Measurements from ENCODE around the gene ITPRIP. TPM values are rescaled to one million over a fixed set of nuclear protein-coding genes. Genes with fewer than 3 reads are reported as not detected.
A peak's percentile ranks its signal among the peaks of the same experiment; 100 is the strongest.

Gene ITPRIP
- 100 to 1,000 TPM; 172 to 225 (median 176) TPM for total RNA-seq
- total RNA-seq (2013): 12.5 TPM

GRCh38 chr10:104337985-104338735 is at the start of gene ITPRIP:
Gene ITPRIP, minus strand, starts transcription at chr10:104338465. Its CDS starts 22,414 bp downstream, at chr10:104316051.
- Histone ChIP-seq H3K4me1 (ENCODE audit: control insufficient read depth, insufficient read depth, low read length) (peaks cover 45% of the 10 kb centered on the region), H3K27ac (ENCODE audit: low read length) (peak within 1 kb of the TSS; percentile 95), H3K27me3 (ENCODE audit: control insufficient read depth, insufficient read depth, low read length) (no peaks in the 10 kb centered on the region), H3K4me3 (ENCODE audit: low read length) (peak within 1 kb of the TSS; percentile 61), H3K9me3 (ENCODE audit: control insufficient read depth, insufficient read depth, low read length) (no peaks in the 10 kb centered on the region), H3K36me3 (ENCODE audit: control insufficient read depth, insufficient read depth, low read length) (peaks cover 6% of the 10 kb centered on the region)
- peaks cover 50 to 58% of the 10 kb centered on the region in 2 donors for H3K4me1 Mint-ChIP-seq
- peaks cover 1% of the 10 kb centered on the region for H3K36me3 Mint-ChIP-seq
- DNase-seq (peak; percentile 77 to 85), ATAC-seq (peak; percentile 65 to 86 (median 84))
- no peaks in the 10 kb centered on the region for H3K9me3 Mint-ChIP-seq
- H3K27ac Mint-ChIP-seq: peak within 1 kb of the TSS; percentile 98 to 100
- intact Hi-C loops (cut with micrococcal nuclease): loop anchor here (1.0 to 5.0 kb wide), 4 partner anchors 9 to 216 kb away; partner anchors contain the start of genes GSTO2 and SFR1
- WGBS (ENCODE audit: insufficient coverage): under 1% methylated on average over 70 of the region's 70 CpGs
- TF ChIP-seq CTCF (IDR thresholded peaks at IDR 0.05): no peak
- H3K4me3 Mint-ChIP-seq: peak within 1 kb of the TSS; percentile 100
- peaks cover 0 to 4% of the 10 kb centered on the region in 2 donors for H3K27me3 Mint-ChIP-seq (ENCODE audit: low read depth in 2 of 2)

- H3K27ac Mint-ChIP-seq: peak overlapping the region in 1 of 2 donors; percentile 78
- Histone ChIP-seq H3K36me3 (ENCODE audit: control insufficient read depth, insufficient read depth, low read length) (no peaks in the 10 kb centered on the region), H3K4me3 (ENCODE audit: low read length) (no peak overlapping the region), H3K27me3 (ENCODE audit: control insufficient read depth, insufficient read depth, low read length) (no peaks in the 10 kb centered on the region), H3K4me1 (ENCODE audit: control insufficient read depth, insufficient read depth, low read length) (peaks cover 7% of the 10 kb centered on the region), H3K9me3 (ENCODE audit: control insufficient read depth, insufficient read depth, low read length) (no peaks in the 10 kb centered on the region), H3K27ac (ENCODE audit: low read length) (no peak overlapping the region)
- no peaks in the 10 kb centered on the region for H3K36me3 Mint-ChIP-seq
- intact Hi-C loops (cut with micrococcal nuclease): no loop called here
- H3K4me3 Mint-ChIP-seq: peak overlapping the region; percentile 71
- ATAC-seq (peak in 1 of 3 donors; percentile 31), DNase-seq (peak in 1 of 2 donors; percentile 14)
- peaks cover 17 to 50% of the 10 kb centered on the region in 2 donors for H3K27me3 Mint-ChIP-seq (ENCODE audit: low read depth in 2 of 2)
- H3K4me1 Mint-ChIP-seq: peaks cover 25 to 40% of the 10 kb centered on the region in 2 donors
- 58% methylated on average over 4 of the region's 6 CpGs for WGBS (ENCODE audit: insufficient coverage)
- no peak for TF ChIP-seq CTCF (IDR thresholded peaks at IDR 0.05)
- no peaks in the 10 kb centered on the region for H3K9me3 Mint-ChIP-seq
Observed at GRCh38 chr10:104387130-104387888, 49.0 kb upstream of the ITPRIP start.

- ATAC-seq (no peak), DNase-seq (no peak)
- H3K9me3 Mint-ChIP-seq: no peaks in the 10 kb centered on the region
- WGBS (ENCODE audit: insufficient coverage): 86% methylated on average over 3 of the region's 4 CpGs
- no peak overlapping the region for H3K27ac ChIP-seq (ENCODE audit: low read length)
- H3K4me3 ChIP-seq (ENCODE audit: low read length): no peak overlapping the region
- no peak overlapping the region for H3K27ac Mint-ChIP-seq
- no peaks in the 10 kb centered on the region for H3K27me3 ChIP-seq (ENCODE audit: control insufficient read depth, insufficient read depth, low read length)
- H3K4me3 Mint-ChIP-seq: no peak overlapping the region
- no peaks in the 10 kb centered on the region for H3K4me1 ChIP-seq (ENCODE audit: control insufficient read depth, insufficient read depth, low read length)
- no peaks in the 10 kb centered on the region for H3K36me3 ChIP-seq (ENCODE audit: control insufficient read depth, insufficient read depth, low read length)
- peaks cover 21 to 59% of the 10 kb centered on the region in 2 donors for H3K27me3 Mint-ChIP-seq (ENCODE audit: low read depth in 2 of 2)
- no peaks in the 10 kb centered on the region for H3K9me3 ChIP-seq (ENCODE audit: control insufficient read depth, insufficient read depth, low read length)
- no peaks in the 10 kb centered on the region for H3K36me3 Mint-ChIP-seq
- peaks cover 0 to 7% of the 10 kb centered on the region in 2 donors for H3K4me1 Mint-ChIP-seq
- intact Hi-C loops (cut with micrococcal nuclease): no loop called here
- TF ChIP-seq CTCF (IDR thresholded peaks at IDR 0.05): no peak
Observed at GRCh38 chr10:104380336-104380735, 42.1 kb upstream of the ITPRIP start.

Data from natural killer cell (primary cell).